ENCODE data around the gene LRCOL1.
A peak's percentile ranks its signal among the peaks of the same experiment; 100 is the strongest.

The LRCOL1 gene

DNA sequence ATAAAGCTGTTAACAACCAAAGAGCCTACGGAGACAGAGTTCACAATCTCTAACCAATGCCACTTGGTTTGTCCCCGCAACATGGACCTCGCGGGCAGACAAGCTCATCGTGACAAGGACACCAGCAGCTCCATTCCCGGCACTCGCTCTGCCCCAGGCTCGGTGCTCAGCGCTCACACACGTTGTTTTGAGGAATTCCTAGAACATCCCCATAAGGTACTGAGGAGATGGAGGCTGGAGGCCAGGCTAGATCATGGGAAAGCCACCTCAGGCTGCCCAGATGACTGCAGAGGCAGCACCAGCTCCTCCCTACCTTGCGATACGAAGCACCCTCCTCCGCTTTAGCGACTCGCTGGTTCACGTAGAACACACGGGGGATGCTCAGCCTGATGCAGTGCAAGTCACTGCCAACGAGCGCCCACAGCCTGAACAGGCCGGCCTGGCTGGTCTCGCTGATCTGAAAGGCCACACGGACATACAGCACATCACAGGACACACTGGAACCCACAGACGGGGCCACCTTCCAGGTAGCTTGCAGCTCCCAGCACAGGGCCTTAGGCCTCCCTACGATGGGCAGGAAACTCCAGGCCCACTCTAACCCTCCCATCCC, 38.3 kb upstream of the LRCOL1 start:
- Histone ChIP-seq H3K9me3 (no peaks in the 10 kb centered on the region), H3K4me1 (no peaks in the 10 kb centered on the region), H3K27ac (no peak overlapping the region), H3K36me3 (peaks cover 95% of the 10 kb centered on the region), H3K9ac (no peak overlapping the region), H4K20me1 (peaks cover 16% of the 10 kb centered on the region; the same call in 1 of the 2 replicates), H3K27me3 (no peaks in the 10 kb centered on the region), H3K4me2 (no peak overlapping the region), H3K4me3 (no peak overlapping the region)
- TF ChIP-seq Cebpa-rat (IDR thresholded peaks at IDR 0.05) = no peak

DNA sequence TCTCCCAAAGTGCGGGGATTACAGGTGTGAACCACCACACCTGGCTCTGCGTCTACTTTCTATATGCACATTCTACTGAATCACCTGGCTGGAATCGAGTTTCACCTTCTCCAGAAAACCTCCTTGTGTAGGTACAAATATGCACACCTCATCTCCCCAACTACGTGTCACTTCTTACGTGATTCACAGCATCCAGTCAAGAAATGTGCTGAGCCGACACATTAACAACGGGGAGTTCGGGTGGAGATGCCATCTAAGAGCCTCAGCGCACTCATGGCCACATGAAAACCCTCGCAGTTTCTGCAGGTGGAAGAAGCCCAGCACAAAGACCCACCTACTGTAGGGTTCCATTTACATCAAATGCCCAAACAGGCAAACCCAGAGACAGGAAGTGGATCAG, 37.5 kb upstream of the LRCOL1 start:
- Histone ChIP-seq H3K27me3 (no peaks in the 10 kb centered on the region), H3K9me3 (no peaks in the 10 kb centered on the region), H3K4me2 (no peak overlapping the region), H3K4me1 (no peaks in the 10 kb centered on the region), H3K4me3 (no peak overlapping the region), H4K20me1 (peaks cover 16% of the 10 kb centered on the region; the same call in 1 of the 2 replicates), H3K27ac (no peak overlapping the region), H3K36me3 (peaks cover 96% of the 10 kb centered on the region), H3K9ac (no peak overlapping the region)
- TF ChIP-seq Cebpa-rat (IDR thresholded peaks at IDR 0.05) = no peak

DNA sequence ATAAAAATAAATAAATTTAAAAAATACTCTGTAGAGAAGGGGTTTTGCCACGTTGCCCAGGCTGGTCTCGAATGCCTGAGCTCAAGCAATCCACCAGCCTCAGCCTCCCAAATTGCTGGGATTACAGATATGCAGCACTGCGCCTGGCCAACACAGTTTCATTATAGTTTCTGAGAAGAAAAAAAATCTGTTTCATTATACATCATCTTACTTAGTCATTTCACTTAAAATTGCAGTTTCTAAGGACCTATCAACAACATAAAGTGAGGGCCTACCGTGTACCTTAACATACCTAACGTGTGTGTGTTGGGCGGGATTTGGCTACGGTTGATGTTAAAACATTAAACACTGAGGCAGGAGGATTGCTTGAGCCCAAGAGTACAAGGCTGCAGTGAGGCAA, 36.5 kb upstream of the LRCOL1 start:
- no peaks in the 10 kb centered on the region for H3K9me3 ChIP-seq
- H3K4me3 ChIP-seq = no peak overlapping the region
- no peak overlapping the region for H3K27ac ChIP-seq
- H3K36me3 ChIP-seq = peaks cover 96% of the 10 kb centered on the region
- no peak overlapping the region for H3K9ac ChIP-seq
- H3K27me3 ChIP-seq = no peaks in the 10 kb centered on the region
- no peak for TF ChIP-seq Cebpa-rat (IDR thresholded peaks at IDR 0.05)
- peaks cover 18% of the 10 kb centered on the region for H4K20me1 ChIP-seq
- no peaks in the 10 kb centered on the region for H3K4me1 ChIP-seq
- no peak overlapping the region for H3K4me2 ChIP-seq

DNA sequence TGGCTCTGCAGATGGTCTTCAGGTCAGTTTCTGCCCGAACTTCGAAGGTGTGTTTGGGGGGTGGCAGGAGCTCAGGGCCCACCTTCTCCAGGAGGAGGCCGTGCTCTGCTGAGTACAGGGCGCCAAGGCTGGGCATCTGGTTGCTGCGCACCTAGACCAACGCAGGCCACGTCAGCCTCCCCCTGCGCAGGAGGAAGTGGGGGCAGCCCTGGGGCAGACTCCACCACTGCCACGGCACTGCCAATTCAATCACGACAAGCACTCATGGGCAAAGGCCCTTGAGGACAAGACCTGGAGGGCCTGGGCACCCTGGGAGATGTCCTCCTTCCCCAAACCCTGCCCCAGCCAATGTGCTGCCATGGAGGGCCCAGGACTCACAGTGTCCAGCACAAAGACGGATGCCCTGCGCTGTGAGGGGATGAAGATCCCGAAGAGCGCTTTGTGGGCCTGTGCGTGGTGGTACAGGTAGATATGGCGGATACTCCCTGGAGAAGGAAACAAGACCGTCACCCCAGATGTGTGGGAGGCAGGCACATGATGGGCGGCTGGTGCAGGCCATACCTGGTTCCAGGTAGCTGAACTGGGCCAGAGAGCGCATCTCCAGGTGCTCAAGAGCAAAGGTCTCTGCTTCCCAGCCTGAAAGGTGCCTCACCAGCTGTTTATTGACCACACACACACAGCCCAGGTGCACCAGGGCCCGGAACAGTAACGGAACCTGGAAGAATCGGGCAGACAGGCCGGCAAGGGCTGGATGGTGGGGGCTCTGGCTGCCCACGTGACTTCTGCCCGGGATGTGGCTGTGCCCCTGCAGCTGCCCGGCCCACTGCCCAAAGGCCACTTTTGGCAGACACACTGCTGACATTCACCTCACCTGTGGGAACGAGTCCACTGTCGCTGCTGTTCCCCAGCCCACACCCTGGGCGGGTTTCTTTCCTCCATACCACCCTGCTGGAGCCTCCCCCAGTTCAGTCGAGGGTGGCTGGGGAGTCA, 32.8 kb upstream of the LRCOL1 start:
- Histone ChIP-seq H4K20me1 (peaks cover 35% of the 10 kb centered on the region), H3K27me3 (no peaks in the 10 kb centered on the region), H3K9me3 (no peaks in the 10 kb centered on the region), H3K9ac (no peak overlapping the region), H3K27ac (no peak overlapping the region), H3K4me3 (no peak overlapping the region), H3K4me1 (peaks cover 14% of the 10 kb centered on the region; the same call in 1 of the 2 replicates), H3K36me3 (peaks cover 96% of the 10 kb centered on the region), H3K4me2 (no peak overlapping the region)
- TF ChIP-seq Cebpa-rat (IDR thresholded peaks at IDR 0.05) = no peak

DNA sequence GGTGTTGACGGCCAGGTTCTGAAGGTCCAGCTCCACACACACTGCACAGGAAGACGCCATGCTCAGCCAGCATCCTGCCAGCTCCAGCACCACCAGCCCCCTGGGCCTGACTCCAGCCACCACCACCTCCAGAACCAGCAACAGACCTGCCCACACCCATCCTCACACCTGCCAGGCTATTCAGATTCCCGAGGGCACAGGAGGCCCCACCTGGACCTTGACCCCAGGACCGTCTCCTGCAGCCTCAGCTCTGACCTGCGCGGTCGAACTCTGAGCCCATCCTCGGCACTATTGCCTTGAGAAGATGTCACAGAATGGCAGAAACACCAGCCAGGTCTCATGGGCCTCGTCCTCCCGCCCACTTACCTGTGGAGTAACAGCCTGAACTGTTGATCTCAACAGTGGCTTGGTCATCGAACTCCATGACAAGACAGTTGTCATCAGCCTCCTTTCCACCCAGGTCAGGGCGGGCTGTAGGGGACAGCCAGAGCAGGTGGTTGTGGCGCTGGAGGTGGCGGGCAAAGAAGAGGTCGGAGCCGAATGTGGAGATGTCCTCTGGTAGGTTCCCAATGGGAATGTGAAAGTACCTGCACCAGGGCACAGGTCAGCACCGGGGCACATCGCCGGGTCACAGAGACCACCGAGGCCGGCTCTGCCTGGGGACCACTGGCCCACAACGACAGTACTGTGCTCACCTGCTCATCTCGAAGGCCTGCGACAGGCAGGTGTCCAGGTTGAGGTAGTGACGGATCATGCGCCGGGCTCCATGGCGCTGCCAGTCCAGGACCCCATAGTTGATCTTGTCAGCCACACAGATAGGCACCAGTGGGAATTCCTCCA, 31.6 kb upstream of the LRCOL1 start:
- Histone ChIP-seq H4K20me1 (peaks cover 46% of the 10 kb centered on the region), H3K4me1 (peaks cover 25% of the 10 kb centered on the region), H3K9ac (0 out of 2 replicates have a peak overlapping the region, but pooled peaks have one; percentile 16), H3K4me3 (no peak overlapping the region), H3K36me3 (peaks cover 96% of the 10 kb centered on the region), H3K27me3 (no peaks in the 10 kb centered on the region), H3K4me2 (no peak overlapping the region), H3K9me3 (no peaks in the 10 kb centered on the region), H3K27ac (no peak overlapping the region)
- no peak for TF ChIP-seq Cebpa-rat (IDR thresholded peaks at IDR 0.05)

DNA sequence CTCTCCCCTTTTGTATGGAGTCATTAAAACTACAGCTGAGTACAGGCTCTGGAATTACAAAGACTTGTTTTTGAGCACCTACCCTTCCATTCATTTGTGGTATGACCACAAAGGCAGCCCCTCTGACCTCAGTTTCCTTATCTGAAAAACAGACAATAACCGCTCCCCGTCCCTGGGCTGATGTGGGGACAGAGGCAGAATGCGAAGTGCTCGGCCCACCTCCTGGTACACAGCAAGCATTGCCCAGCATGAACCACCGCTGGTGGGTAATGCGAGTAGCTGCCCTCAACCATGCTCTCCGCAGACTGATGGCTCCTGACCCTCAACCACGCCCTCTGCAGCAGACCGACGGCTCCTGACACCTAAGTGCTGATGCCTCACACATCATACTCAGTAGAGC, 30.6 kb upstream of the LRCOL1 start:
- Histone ChIP-seq H3K4me3 (no peak overlapping the region), H3K36me3 (peaks cover 96% of the 10 kb centered on the region), H3K27me3 (no peaks in the 10 kb centered on the region), H3K9ac (no peak overlapping the region; the same call in 1 of the 2 replicates), H3K4me1 (peaks cover 36% of the 10 kb centered on the region), H3K9me3 (no peaks in the 10 kb centered on the region), H3K4me2 (no peak overlapping the region), H4K20me1 (peaks cover 57% of the 10 kb centered on the region), H3K27ac (0 out of 2 replicates have a peak overlapping the region, but pooled peaks have one; percentile 41)
- no peak for TF ChIP-seq Cebpa-rat (IDR thresholded peaks at IDR 0.05)

DNA sequence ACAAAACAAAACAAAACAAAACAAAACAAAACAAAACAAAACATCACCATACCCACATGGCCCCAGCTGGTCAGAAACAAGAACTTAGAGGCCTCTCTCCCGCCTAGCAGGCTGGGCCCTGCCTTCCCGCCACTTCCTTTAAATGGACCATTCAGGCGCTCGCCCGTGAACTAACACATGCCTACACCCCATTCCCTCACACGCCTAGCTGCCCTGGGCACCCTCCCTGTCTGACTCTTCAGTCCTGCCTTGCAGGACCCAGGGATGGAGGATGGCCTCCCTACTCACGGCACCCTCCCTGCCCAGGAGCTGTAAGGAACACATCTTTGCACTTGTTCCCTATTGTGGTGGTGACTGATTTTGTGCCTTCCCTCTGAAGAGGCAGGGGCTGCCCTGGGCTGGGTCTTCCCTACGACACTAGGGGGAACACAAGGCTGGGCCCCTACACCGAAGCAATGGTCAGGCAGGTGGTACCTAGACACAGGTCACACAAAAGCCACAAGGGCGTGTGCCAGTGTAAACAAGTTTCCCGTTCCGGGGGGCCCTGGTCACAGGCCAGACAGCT, 29.7 kb upstream of the LRCOL1 start:
- Histone ChIP-seq H3K9me3 (no peaks in the 10 kb centered on the region), H3K4me1 (peaks cover 45% of the 10 kb centered on the region), H3K27ac (peak overlapping the region; percentile 41; the same call in 1 of the 2 replicates), H3K36me3 (peaks cover 96% of the 10 kb centered on the region), H3K27me3 (no peaks in the 10 kb centered on the region), H4K20me1 (peaks cover 65% of the 10 kb centered on the region), H3K9ac (no peak overlapping the region), H3K4me2 (no peak overlapping the region), H3K4me3 (no peak overlapping the region)
- no peak for TF ChIP-seq Cebpa-rat (IDR thresholded peaks at IDR 0.05)

DNA sequence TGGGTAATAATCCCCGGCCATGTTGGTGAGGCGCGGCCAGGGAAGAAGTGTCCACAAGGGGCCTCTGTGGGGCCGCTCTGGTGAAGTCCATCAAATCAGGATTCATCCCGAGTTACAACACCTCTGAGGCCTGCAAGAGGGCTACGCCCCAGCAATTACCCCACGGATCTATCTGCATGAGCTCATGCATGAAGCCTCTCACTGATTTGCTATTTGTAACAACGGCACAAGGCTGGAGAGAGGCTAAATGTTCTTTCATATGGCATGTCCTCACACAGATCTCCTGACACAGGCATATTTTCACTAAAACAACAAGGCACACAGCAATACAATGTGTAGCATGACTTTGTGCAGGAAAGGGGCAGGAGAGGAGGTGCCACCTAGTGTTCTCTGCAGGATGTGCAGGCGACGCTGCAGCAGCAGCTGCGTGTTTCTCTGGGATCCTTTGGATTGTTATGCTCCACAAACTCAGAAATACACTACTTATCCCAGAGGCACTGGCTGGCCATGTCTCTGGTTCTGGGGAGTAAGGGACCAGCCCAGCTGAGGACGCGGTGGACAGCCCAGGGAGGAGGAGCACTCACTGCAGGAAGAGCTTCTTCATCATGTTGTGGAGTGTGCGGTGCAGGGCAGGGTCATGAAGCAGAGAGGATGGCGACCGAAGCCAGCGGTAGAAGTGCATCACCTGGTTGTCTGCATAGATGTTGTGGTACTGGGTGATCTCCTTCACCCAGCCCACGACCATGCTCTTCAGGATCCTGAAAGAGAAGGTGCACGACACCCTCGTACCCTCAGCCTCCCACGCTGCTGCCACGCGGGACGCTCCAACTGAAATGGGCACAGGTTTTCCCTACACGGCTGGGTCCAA, 28.4 kb upstream of the LRCOL1 start:
- no peak for TF ChIP-seq Cebpa-rat (IDR thresholded peaks at IDR 0.05)
- H3K36me3 ChIP-seq = peaks cover 100% of the 10 kb centered on the region
- peaks cover 45% of the 10 kb centered on the region for H3K4me1 ChIP-seq
- H3K4me3 ChIP-seq = no peak overlapping the region
- H4K20me1 ChIP-seq = peaks cover 71% of the 10 kb centered on the region
- no peak overlapping the region for H3K9ac ChIP-seq
- no peaks in the 10 kb centered on the region for H3K27me3 ChIP-seq
- H3K9me3 ChIP-seq = no peaks in the 10 kb centered on the region
- H3K4me2 ChIP-seq = no peak overlapping the region
- no peak overlapping the region for H3K27ac ChIP-seq
